Left renal pelvis (tissue), 4 donors: ENCODE data around the gene DENR. TPM values are rescaled to one million over a fixed set of nuclear protein-coding genes. Genes with fewer than 3 reads are reported as not detected.
"Not testable (repeated sequence)": the region's sequence is repeated elsewhere in the genome, so short reads cannot be mapped to it uniquely, and the experiment has no call there.

ENCODE experiments used
- DNase-seq, 4 donors: peaks; one replicate each; pipeline ENCODE4 v3.0.0-alpha.2; 2013; ENCODE audit warnings: low read depth in 4 of 4, low spot score in 3 of 4
- polyA plus RNA-seq, 4 donors: library from polyadenylated mRNA; unstranded; fragments of 120-200 nt; gene quantifications; one replicate each; pipeline ENCODE4 v1.2.1, GENCODE V29; 2013; ENCODE audit not compliant: insufficient read length in 4 of 4

The DENR gene
- polyA plus RNA-seq, 4 donors = 76.4 to 94.5 (median 93.6) TPM

- DNase-seq = no peak
These were observed 14.1 kb upstream of the DENR start for GRCh38 chr12:122738571-122738970.

GRCh38 chr12:122740351-122740750 lies 12.3 kb upstream of the DENR start:
- no peak for DNase-seq

GRCh38 chr12:122743895-122744525 lies 8.6 kb upstream of the DENR start:
- no peak for DNase-seq

- DNase-seq = no peak
These were observed 5.1 kb upstream of the DENR start for GRCh38 chr12:122747224-122748135.

GRCh38 chr12:122749569-122750332 lies 2.9 kb upstream of the DENR start:
- DNase-seq = no peak

GRCh38 chr12:122750781-122751515 lies 1.7 kb upstream of the DENR start:
- not testable (repeated sequence) for DNase-seq

- no peak for DNase-seq
These were observed 661 bp downstream of the DENR start for GRCh38 chr12:122753319-122753650.

- DNase-seq = no peak
These were observed 2.2 kb downstream of the DENR start for GRCh38 chr12:122754790-122755189.

- DNase-seq = no peak
These were observed 4.9 kb downstream of the DENR start for GRCh38 chr12:122757568-122757967.

- DNase-seq = no peak
These were observed 32.9 kb downstream of the DENR start for GRCh38 chr12:122785503-122785902.

GRCh38 chr12:122788387-122788786 lies 35.8 kb downstream of the DENR start:
- DNase-seq = no peak

- no peak for DNase-seq
These were observed 37.0 kb downstream of the DENR start for GRCh38 chr12:122789637-122790036.

GRCh38 chr12:122790393-122791075 lies 37.9 kb downstream of the DENR start:
- no peak for DNase-seq

GRCh38 chr12:122793685-122794106 lies 41.1 kb downstream of the DENR start:
- no peak for DNase-seq

GRCh38 chr12:122795807-122796206 lies 43.2 kb downstream of the DENR start:
- DNase-seq = no peak

GRCh38 chr12:122799641-122800243 lies 47.1 kb downstream of the DENR start:
- no peak for DNase-seq

GRCh38 chr12:122803937-122804336 lies 51.3 kb downstream of the DENR start:
- no peak for DNase-seq

- not testable (repeated sequence) for DNase-seq
These were observed 52.3 kb downstream of the DENR start for GRCh38 chr12:122804957-122805356.

- no peak for DNase-seq
These were observed 55.0 kb downstream of the DENR start for GRCh38 chr12:122807651-122808050.

- DNase-seq = no peak
These were observed 59.2 kb downstream of the DENR start for GRCh38 chr12:122811777-122812176.
